Measurements from ENCODE around the gene GPRC5C. TPM values are rescaled to one million over a fixed set of nuclear protein-coding genes. Genes with fewer than 3 reads are reported as not detected.

Gene GPRC5C
- total RNA-seq, 6 experiments from 2014 or later, result not detected

DNA sequence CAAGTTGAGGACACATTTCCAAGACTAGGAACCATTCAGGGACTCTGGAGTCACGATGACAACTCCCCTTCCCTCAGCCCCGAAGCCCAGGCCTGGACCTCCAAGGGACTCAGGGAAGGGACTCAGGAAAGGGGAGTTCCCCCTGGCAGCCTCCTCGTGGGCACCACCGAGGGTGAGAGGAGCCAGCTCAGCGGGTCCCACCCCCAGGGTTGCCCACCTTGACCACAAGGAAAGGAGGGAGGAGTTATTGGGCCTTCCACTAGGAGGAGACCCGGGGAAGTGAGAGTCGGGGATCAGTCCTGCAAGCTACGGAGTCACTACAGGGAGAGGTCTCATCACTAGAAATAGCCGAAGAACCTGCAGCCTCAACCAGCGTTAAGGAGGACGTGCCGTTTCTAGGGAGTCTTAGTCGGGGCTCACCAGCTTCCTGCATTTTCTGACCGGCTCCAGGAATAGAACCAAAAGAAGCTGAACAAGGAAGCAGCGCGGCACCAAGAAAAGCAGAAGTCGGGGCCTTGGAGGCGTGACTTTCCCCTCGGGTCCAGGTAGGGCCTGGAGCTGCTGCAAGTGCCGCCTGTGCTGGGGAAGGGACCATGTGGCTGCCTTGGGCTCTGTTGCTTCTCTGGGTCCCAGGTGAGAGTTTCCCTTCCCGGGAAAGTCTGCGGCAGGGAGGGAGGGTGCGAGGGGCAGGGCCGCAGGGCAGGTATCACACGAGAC is 34.4 kb downstream of the GPRC5C start, which contains the start of gene CD300A:
TSS of gene CD300A (plus strand) at position 524 of the 717 bp plus-strand sequence. CDS start at position 594, 70 bp downstream.
- H3K36me3 Mint-ChIP-seq (ENCODE audit: low read depth), result no peaks in the 10 kb centered on the region
- H3K4me3 Mint-ChIP-seq, result no peak within 1 kb of the TSS
- peaks cover 3% of the 10 kb centered on the region; the same call in 1 of the 2 replicates for H3K27me3 Mint-ChIP-seq (ENCODE audit: insufficient read depth)
- peaks cover 24% of the 10 kb centered on the region for H3K9me3 Mint-ChIP-seq
- TF ChIP-seq, protein P1, sequence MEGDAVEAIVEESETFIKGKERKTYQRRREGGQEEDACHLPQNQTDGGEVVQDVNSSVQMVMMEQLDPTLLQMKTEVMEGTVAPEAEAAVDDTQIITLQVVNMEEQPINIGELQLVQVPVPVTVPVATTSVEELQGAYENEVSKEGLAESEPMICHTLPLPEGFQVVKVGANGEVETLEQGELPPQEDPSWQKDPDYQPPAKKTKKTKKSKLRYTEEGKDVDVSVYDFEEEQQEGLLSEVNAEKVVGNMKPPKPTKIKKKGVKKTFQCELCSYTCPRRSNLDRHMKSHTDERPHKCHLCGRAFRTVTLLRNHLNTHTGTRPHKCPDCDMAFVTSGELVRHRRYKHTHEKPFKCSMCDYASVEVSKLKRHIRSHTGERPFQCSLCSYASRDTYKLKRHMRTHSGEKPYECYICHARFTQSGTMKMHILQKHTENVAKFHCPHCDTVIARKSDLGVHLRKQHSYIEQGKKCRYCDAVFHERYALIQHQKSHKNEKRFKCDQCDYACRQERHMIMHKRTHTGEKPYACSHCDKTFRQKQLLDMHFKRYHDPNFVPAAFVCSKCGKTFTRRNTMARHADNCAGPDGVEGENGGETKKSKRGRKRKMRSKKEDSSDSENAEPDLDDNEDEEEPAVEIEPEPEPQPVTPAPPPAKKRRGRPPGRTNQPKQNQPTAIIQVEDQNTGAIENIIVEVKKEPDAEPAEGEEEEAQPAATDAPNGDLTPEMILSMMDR (IDR thresholded peaks at IDR 0.05), result no peak
- no peak within 1 kb of the TSS for H3K27ac Mint-ChIP-seq
- H3K4me1 Mint-ChIP-seq (ENCODE audit: low read depth), result no peaks in the 10 kb centered on the region
- DNase-seq, result no peak

DNA sequence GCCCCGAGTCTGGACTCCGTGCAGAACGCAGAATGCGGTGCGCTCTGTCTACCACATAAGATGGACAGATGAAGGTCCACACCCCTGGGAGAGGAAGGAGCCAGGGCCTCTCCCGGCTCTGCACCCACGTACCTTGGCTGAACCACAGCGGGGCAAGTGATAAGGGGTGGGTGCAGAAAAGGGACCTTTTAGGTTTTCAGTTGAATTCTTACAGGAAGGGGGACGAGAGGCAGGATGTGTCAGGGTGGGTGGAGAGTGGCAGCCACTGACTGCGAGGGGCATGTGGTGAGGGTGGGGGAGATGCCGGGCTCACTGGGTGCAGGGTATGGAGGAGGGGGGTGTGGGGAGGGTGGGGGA is 34.9 kb downstream of the GPRC5C start:
- TF ChIP-seq, protein P1 (IDR thresholded peaks at IDR 0.05), result no peak
- peaks cover 3% of the 10 kb centered on the region; the same call in 1 of the 2 replicates for H3K27me3 Mint-ChIP-seq (ENCODE audit: insufficient read depth)
- no peak overlapping the region for H3K27ac Mint-ChIP-seq
- H3K9me3 Mint-ChIP-seq, result peaks cover 29% of the 10 kb centered on the region
- no peak for DNase-seq
- H3K36me3 Mint-ChIP-seq (ENCODE audit: low read depth), result no peaks in the 10 kb centered on the region
- H3K4me3 Mint-ChIP-seq, result no peak overlapping the region
- no peaks in the 10 kb centered on the region for H3K4me1 Mint-ChIP-seq (ENCODE audit: low read depth)

DNA sequence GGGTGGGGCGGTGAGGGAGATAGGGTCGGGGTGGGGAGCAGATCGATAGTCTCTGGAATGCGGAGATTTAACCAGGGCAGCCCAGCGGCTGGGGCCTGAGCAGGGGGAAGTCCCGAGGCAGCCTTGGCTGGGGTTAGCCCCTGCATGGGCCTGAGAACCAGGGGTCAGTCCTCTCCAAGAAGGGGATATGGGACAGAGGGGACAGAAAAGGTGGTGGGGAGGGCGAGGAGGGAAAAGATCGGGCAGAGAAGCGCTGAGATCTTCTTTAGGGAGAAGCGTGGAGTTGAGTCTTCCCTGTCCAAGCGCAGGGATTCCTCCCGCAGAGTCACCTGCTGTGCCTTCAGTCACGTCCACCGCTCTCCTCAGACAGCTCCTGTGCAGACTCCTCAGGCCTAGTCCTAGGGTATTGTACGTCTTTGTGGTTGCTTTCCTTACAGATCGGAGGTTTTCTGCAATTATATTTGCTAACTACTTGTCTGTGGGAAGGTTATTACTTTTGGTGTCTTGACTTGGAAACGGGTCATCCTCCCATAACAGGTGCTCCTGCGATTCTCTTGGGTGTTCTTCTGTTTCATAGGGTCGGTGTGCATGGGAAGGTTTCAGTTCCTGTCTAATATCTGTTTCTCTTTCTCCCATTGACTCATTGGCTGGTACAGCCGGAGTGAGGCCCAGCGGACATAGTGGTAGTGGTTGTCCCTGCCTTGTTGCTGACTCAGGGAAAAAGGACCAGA is 35.5 kb downstream of the GPRC5C start:
- Mint-ChIP-seq H3K9me3 (peaks cover 30% of the 10 kb centered on the region), H3K36me3 (ENCODE audit: low read depth) (no peaks in the 10 kb centered on the region), H3K4me3 (no peak overlapping the region), H3K27ac (no peak overlapping the region), H3K4me1 (ENCODE audit: low read depth) (no peaks in the 10 kb centered on the region), H3K27me3 (ENCODE audit: insufficient read depth) (peaks cover 3% of the 10 kb centered on the region)
- DNase-seq, result no peak
- TF ChIP-seq, protein P1 (IDR thresholded peaks at IDR 0.05), result no peak

DNA sequence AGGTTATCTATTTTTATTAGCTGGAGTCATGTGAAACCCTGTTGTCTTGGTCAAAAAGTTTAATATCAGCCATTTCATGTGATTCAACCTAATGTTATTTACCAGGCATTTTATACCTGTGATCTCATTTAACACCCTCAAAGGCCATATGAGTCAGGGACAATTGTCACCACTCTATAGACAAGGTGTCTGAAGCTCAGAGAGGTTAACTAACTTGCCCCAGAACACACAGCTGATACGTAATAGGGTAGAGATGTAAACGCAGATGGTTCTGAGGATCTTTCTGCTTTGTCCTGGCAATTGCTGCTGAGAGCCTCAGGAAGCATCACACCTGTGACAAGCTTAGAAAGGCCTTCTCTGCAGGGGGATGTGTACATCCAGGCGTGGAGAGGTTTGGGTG is 39.5 kb downstream of the GPRC5C start:
- TF ChIP-seq, protein P1 (IDR thresholded peaks at IDR 0.05), result no peak
- peaks cover 2% of the 10 kb centered on the region for H3K27me3 Mint-ChIP-seq (ENCODE audit: insufficient read depth)
- H3K4me1 Mint-ChIP-seq (ENCODE audit: low read depth), result no peaks in the 10 kb centered on the region
- H3K4me3 Mint-ChIP-seq, result no peak overlapping the region
- no peak for DNase-seq
- peaks cover 63% of the 10 kb centered on the region for H3K9me3 Mint-ChIP-seq
- H3K36me3 Mint-ChIP-seq (ENCODE audit: low read depth), result no peaks in the 10 kb centered on the region
- H3K27ac Mint-ChIP-seq, result no peak overlapping the region

DNA sequence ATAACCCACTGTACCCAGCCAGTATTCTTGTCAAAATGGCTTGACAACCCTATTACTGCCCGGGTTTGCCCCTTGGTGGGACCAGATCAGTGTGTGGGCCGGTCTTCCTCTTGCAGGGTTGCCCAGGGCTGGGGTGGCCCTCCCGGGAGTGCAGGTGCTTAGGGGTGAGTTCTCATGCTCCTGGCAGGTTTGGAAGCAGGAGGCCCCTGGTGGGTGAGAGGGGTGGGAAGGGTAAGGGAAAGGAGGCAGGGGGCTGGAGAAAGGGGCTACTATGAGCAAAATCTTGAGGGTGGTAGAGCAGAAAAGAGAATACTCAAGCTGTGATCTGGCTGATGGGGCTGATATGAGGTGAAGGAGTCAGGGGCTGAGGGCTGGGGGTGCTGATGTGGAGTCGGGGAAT is 41.0 kb downstream of the GPRC5C start:
- Mint-ChIP-seq H3K4me1 (ENCODE audit: low read depth) (no peaks in the 10 kb centered on the region), H3K4me3 (no peak overlapping the region), H3K9me3 (peaks cover 71% of the 10 kb centered on the region), H3K27ac (no peak overlapping the region), H3K27me3 (ENCODE audit: insufficient read depth) (no peaks in the 10 kb centered on the region; the same call in 1 of the 2 replicates), H3K36me3 (ENCODE audit: low read depth) (no peaks in the 10 kb centered on the region)
- TF ChIP-seq, protein P1 (IDR thresholded peaks at IDR 0.05), result no peak
- DNase-seq, result no peak

Measured in HFFc6 (cell line).